Measurements from ENCODE around the gene NPAS1.

NPAS1 gene

GRCh38 chr19:46993622-46994021, 26.0 kb upstream of the NPAS1 start:
- TF ChIP-seq CTCF (IDR thresholded peaks at IDR 0.05), result no peak
- no peak for TF ChIP-seq ZFX (IDR thresholded peaks at IDR 0.05; ENCODE audit: borderline replicate concordance)
- no peak overlapping the region for H3K27ac ChIP-seq

- TF ChIP-seq CTCF (IDR thresholded peaks at IDR 0.05), result no peak
- no peak for TF ChIP-seq ZFX (IDR thresholded peaks at IDR 0.05; ENCODE audit: borderline replicate concordance)
- H3K27ac ChIP-seq, result no peak overlapping the region
Observed at GRCh38 chr19:46994141-46994686, 25.4 kb upstream of the NPAS1 start.

GRCh38 chr19:46995492-46995891, 24.1 kb upstream of the NPAS1 start:
- no peak overlapping the region for H3K27ac ChIP-seq
- TF ChIP-seq ZFX (IDR thresholded peaks at IDR 0.05; ENCODE audit: borderline replicate concordance), result no peak
- TF ChIP-seq CTCF (IDR thresholded peaks at IDR 0.05), result no peak

- no peak for TF ChIP-seq CTCF (IDR thresholded peaks at IDR 0.05)
- TF ChIP-seq ZFX (IDR thresholded peaks at IDR 0.05; ENCODE audit: borderline replicate concordance), result no peak
- H3K27ac ChIP-seq, result no peak overlapping the region
Observed at GRCh38 chr19:46998445-46999125, 21.1 kb upstream of the NPAS1 start.

- TF ChIP-seq CTCF (IDR thresholded peaks at IDR 0.05), result no peak
- no peak for TF ChIP-seq ZFX (IDR thresholded peaks at IDR 0.05; ENCODE audit: borderline replicate concordance)
- no peak overlapping the region for H3K27ac ChIP-seq
Observed at GRCh38 chr19:46999377-46999776, 20.3 kb upstream of the NPAS1 start.

GRCh38 chr19:46999878-47000277, 19.8 kb upstream of the NPAS1 start:
- TF ChIP-seq ZFX (IDR thresholded peaks at IDR 0.05; ENCODE audit: borderline replicate concordance), result no peak
- no peak for TF ChIP-seq CTCF (IDR thresholded peaks at IDR 0.05)
- H3K27ac ChIP-seq, result no peak overlapping the region

- TF ChIP-seq ZFX (IDR thresholded peaks at IDR 0.05; ENCODE audit: borderline replicate concordance), result no peak
- no peak for TF ChIP-seq CTCF (IDR thresholded peaks at IDR 0.05)
- H3K27ac ChIP-seq, result no peak overlapping the region
Observed at GRCh38 chr19:47000373-47000772, 19.3 kb upstream of the NPAS1 start.

Data from 22Rv1 (cell line).